Astrocyte (in vitro differentiated cells and primary cell): ENCODE results near the gene FBLIM1. TPM values are rescaled to one million over a fixed set of nuclear protein-coding genes. Genes with fewer than 3 reads are reported as not detected.

ENCODE experiments used
- DNase-seq: peaks from one replicate; pipeline ENCODE4 v3.0.0-alpha.2; 2010; ENCODE audit warnings: low read depth
- FAIRE-seq: peaks from 2 replicates; lab custom pipeline; 2011; peaks lifted over from hg19 to GRCh38; lab: Jason Lieb, UNC
- H2AFZ ChIP-seq: 2 replicates; pipeline ENCODE4 v1.6.0; 2012; ENCODE audit warnings: low read depth, low read length, inconsistent platforms
- H3K27ac ChIP-seq: 2 replicates; pipeline ENCODE4 v1.5.1; 2011; ENCODE audit warnings: low read depth, low read length, inconsistent platforms
- H3K27me3 ChIP-seq: 2 replicates; pipeline ENCODE4 v1.6.0; 2011; ENCODE audit warnings: low read length, inconsistent platforms; ENCODE audit not compliant: insufficient read depth
- H3K36me3 ChIP-seq: 2 replicates; pipeline ENCODE4 v1.5.1; 2011; ENCODE audit warnings: low read length, inconsistent platforms; ENCODE audit not compliant: insufficient read depth
- H3K4me1 ChIP-seq: 2 replicates; pipeline ENCODE4 v1.5.1; 2011; ENCODE audit warnings: low read length, inconsistent platforms; ENCODE audit not compliant: insufficient read depth
- H3K4me2 ChIP-seq: 2 replicates; pipeline ENCODE4 v1.6.0; 2012; ENCODE audit warnings: low read length, inconsistent platforms
- H3K4me3 ChIP-seq: 2 replicates; pipeline ENCODE4 v1.5.1; 2011; ENCODE audit warnings: low read depth, mild to moderate bottlenecking, low read length, inconsistent platforms; ENCODE audit not compliant: insufficient read depth
- H3K79me2 ChIP-seq: 2 replicates; pipeline ENCODE4 v1.6.0; 2012; ENCODE audit warnings: mild to moderate bottlenecking, low read length, inconsistent platforms; ENCODE audit not compliant: insufficient read depth
- H3K9ac ChIP-seq: 2 replicates; pipeline ENCODE4 v1.6.0; 2012; ENCODE audit warnings: mild to moderate bottlenecking, low read length, inconsistent platforms
- H3K9me3 ChIP-seq: 2 replicates; pipeline ENCODE4 v1.5.1; 2012; ENCODE audit warnings: low read depth, mild to moderate bottlenecking, low read length, inconsistent platforms; ENCODE audit not compliant: insufficient read depth
- H4K20me1 ChIP-seq: 2 replicates; pipeline ENCODE4 v1.6.0; 2012; ENCODE audit warnings: low read length, inconsistent platforms; ENCODE audit not compliant: insufficient read depth
- H3K27ac Mint-ChIP-seq: one replicate; pipeline ENCODE4 v1.8.0; 2021; ENCODE audit warnings: mild to moderate bottlenecking, mixed read lengths; ENCODE audit not compliant: unreplicated experiment
- H3K27me3 Mint-ChIP-seq: one replicate; pipeline ENCODE4 v1.8.0; 2021; ENCODE audit warnings: low read depth, mixed read lengths; ENCODE audit not compliant: unreplicated experiment
- H3K36me3 Mint-ChIP-seq: one replicate; pipeline ENCODE4 v1.8.0; 2021; ENCODE audit warnings: low read depth, mixed read lengths; ENCODE audit not compliant: unreplicated experiment
- H3K4me1 Mint-ChIP-seq: one replicate; pipeline ENCODE4 v1.8.0; 2021; ENCODE audit warnings: low read depth, mixed read lengths; ENCODE audit not compliant: unreplicated experiment
- H3K4me3 Mint-ChIP-seq: one replicate; pipeline ENCODE4 v1.8.0; 2021; ENCODE audit warnings: mild to moderate bottlenecking, moderate library complexity, mixed read lengths; ENCODE audit not compliant: unreplicated experiment
- H3K9me3 Mint-ChIP-seq: one replicate; pipeline ENCODE4 v1.8.0; 2021; ENCODE audit warnings: mild to moderate bottlenecking, mixed read lengths; ENCODE audit not compliant: unreplicated experiment
- EZH2 ChIP-seq: IDR thresholded peaks from 2 replicates; pipeline ENCODE4 v1.6.1; 2012; ENCODE audit warnings: mild to moderate bottlenecking, low read length, inconsistent platforms; ENCODE audit not compliant: insufficient read depth
- total RNA-seq: library from RNA; stranded (reverse); gene quantifications from 2 replicates; pipeline ENCODE4 v1.2.1, GENCODE V29; 2021
- TF ChIP-seq, protein P1 (sequence below): IDR thresholded peaks from 2 replicates; pipeline ENCODE4 v1.5.1; 2011; ENCODE audit warnings: low read depth, mild to moderate bottlenecking, inconsistent platforms, low read length, moderate library complexity; ENCODE audit not compliant: insufficient read depth

The FBLIM1 gene
- total RNA-seq, 1 donor from 2014 or later = 179 TPM

DNA sequence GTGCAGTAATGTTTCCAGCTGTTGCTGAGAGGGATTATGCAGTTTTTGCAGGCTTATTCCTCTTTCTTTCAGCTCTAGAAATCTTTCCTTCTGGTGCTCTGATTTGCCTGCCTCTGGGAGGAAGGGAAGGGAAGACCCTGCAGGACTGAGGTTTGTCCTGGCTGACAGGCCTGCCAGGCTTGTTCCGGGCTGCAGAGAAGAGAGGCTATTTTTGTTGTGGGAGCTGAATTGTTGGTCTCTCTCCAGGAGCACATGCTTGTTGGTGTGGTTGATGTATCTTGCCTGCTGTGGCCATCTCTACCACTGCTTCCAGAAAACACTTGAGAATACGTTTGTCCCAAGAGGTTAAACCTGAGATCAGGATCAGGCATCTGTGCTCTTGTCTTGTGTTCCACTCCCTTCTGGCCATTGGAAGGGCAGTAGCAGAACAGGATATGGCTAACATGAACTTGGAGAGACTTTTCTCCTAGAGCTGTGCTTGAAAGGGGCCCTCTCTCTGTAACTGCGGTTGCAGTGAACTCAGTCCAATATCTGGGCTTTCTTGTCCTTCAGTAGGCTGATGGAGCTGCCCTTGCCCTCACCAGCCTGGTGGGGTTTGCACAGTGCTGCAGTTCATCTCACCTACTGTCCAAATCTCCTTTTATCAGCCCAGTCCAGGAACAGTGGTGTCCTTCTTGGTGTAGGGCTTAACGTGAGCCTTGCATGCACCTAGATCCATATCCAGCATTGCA lies 44.0 kb upstream of the FBLIM1 start:
- peaks cover 10% of the 10 kb centered on the region for H3K36me3 ChIP-seq
- Mint-ChIP-seq H3K27ac (no peak overlapping the region), H3K4me1 (peaks cover 6% of the 10 kb centered on the region), H3K27me3 (no peaks in the 10 kb centered on the region), H3K9me3 (no peaks in the 10 kb centered on the region), H3K4me3 (no peak overlapping the region), H3K36me3 (peaks cover 13% of the 10 kb centered on the region)
- no peaks in the 10 kb centered on the region for H3K27me3 ChIP-seq
- FAIRE-seq (no peak), DNase-seq (peak; percentile 64)
- H3K4me2 ChIP-seq = no peak overlapping the region
- no peaks in the 10 kb centered on the region for H3K4me1 ChIP-seq
- no peak overlapping the region for H3K27ac ChIP-seq
- TF ChIP-seq, protein P1, sequence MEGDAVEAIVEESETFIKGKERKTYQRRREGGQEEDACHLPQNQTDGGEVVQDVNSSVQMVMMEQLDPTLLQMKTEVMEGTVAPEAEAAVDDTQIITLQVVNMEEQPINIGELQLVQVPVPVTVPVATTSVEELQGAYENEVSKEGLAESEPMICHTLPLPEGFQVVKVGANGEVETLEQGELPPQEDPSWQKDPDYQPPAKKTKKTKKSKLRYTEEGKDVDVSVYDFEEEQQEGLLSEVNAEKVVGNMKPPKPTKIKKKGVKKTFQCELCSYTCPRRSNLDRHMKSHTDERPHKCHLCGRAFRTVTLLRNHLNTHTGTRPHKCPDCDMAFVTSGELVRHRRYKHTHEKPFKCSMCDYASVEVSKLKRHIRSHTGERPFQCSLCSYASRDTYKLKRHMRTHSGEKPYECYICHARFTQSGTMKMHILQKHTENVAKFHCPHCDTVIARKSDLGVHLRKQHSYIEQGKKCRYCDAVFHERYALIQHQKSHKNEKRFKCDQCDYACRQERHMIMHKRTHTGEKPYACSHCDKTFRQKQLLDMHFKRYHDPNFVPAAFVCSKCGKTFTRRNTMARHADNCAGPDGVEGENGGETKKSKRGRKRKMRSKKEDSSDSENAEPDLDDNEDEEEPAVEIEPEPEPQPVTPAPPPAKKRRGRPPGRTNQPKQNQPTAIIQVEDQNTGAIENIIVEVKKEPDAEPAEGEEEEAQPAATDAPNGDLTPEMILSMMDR = no peak
- no peak for TF ChIP-seq EZH2
- peaks cover 37% of the 10 kb centered on the region for H3K79me2 ChIP-seq
- H3K9me3 ChIP-seq = no peaks in the 10 kb centered on the region
- H4K20me1 ChIP-seq = peaks cover 52% of the 10 kb centered on the region
- no peak overlapping the region for H3K9ac ChIP-seq
- H2AFZ ChIP-seq = no peak overlapping the region
- H3K4me3 ChIP-seq = no peak overlapping the region

DNA sequence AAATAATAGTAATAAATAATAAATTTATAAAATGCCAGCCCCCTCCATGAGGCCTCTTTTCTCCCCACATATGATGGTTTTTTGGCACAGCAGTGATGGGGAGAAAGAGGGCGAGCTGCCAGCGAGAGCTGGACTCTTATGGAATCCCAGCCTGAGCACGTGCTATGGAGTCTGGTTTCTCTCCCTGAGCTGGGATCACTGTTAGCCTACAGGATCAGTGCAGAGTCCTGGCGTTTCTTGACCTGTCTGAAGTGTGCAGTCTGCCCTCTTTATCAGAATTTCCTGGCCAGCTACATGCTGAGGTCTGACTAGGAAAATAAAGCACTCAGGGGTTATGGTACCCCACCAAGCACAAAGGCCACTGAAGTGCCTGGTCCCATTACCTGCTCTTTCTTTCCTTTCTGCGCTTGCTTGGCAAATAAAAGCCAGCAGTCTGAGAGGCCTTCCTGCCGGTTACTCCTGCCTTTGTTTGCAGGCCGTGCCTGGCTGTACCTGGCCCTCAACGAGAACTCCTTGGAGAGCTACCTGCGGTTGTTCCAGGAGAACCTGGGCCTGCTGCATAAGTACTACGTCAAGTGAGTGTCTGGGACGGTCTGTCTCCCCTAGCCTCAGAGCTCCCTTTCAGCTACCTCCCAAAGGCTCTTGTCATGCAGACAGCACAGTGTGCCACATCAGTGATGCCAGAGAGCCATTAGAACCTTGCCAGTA lies 41.0 kb upstream of the FBLIM1 start:
- peaks cover 40% of the 10 kb centered on the region for H4K20me1 ChIP-seq
- peaks cover 17% of the 10 kb centered on the region for H3K36me3 ChIP-seq
- no peak overlapping the region for H3K4me2 ChIP-seq
- Mint-ChIP-seq H3K4me3 (no peak overlapping the region), H3K27me3 (no peaks in the 10 kb centered on the region), H3K9me3 (no peaks in the 10 kb centered on the region), H3K27ac (no peak overlapping the region), H3K36me3 (peaks cover 16% of the 10 kb centered on the region), H3K4me1 (peaks cover 6% of the 10 kb centered on the region)
- DNase-seq = no peak
- peaks cover 28% of the 10 kb centered on the region for H3K79me2 ChIP-seq
- H3K27me3 ChIP-seq = no peaks in the 10 kb centered on the region
- no peak for FAIRE-seq
- no peaks in the 10 kb centered on the region for H3K4me1 ChIP-seq
- H3K9me3 ChIP-seq = no peaks in the 10 kb centered on the region
- H2AFZ ChIP-seq = no peak overlapping the region
- no peak for TF ChIP-seq EZH2
- TF ChIP-seq, protein P1 = no peak
- H3K4me3 ChIP-seq = no peak overlapping the region
- H3K27ac ChIP-seq = no peak overlapping the region
- H3K9ac ChIP-seq = no peak overlapping the region

DNA sequence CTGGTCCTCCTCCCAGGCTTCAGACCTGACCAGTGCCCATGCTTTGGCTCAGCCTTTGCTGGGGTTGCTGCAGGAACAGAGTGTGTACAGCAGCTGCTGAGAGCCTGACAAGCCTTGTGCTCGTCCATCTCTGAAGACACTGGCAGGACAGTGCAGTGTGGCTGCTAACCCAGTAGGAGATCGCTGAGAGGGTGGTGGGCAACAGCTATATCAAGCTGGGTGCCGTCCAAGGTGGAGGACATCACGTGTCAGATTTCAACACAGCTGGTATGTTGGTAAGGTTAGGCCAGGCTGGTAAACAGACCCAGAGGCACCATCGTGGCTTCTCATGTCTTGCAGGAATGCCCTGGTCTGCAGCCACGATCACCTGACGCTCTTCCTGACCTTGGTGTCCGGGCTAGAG lies 40.4 kb upstream of the FBLIM1 start:
- H3K27me3 ChIP-seq = no peaks in the 10 kb centered on the region
- DNase-seq = no peak
- peaks cover 34% of the 10 kb centered on the region for H4K20me1 ChIP-seq
- H3K36me3 ChIP-seq = peaks cover 17% of the 10 kb centered on the region
- no peaks in the 10 kb centered on the region for H3K9me3 ChIP-seq
- no peak for FAIRE-seq
- no peak overlapping the region for H3K4me3 ChIP-seq
- Mint-ChIP-seq H3K36me3 (peaks cover 17% of the 10 kb centered on the region), H3K4me3 (no peak overlapping the region), H3K9me3 (no peaks in the 10 kb centered on the region), H3K27me3 (no peaks in the 10 kb centered on the region), H3K27ac (no peak overlapping the region), H3K4me1 (peaks cover 6% of the 10 kb centered on the region)
- H3K4me2 ChIP-seq = no peak overlapping the region
- no peak overlapping the region for H3K9ac ChIP-seq
- H2AFZ ChIP-seq = no peak overlapping the region
- peaks cover 22% of the 10 kb centered on the region for H3K79me2 ChIP-seq
- no peak for TF ChIP-seq EZH2
- TF ChIP-seq, protein P1 = no peak
- H3K27ac ChIP-seq = no peak overlapping the region
- H3K4me1 ChIP-seq = no peaks in the 10 kb centered on the region
